ENCODE results near the gene GHITM. TPM values are rescaled to one million over a fixed set of nuclear protein-coding genes. Genes with fewer than 3 reads are reported as not detected.

The GHITM gene
- total and polyA plus RNA-seq, 2 experiments from 2014 or later: 97.1 to 105 TPM

DNA sequence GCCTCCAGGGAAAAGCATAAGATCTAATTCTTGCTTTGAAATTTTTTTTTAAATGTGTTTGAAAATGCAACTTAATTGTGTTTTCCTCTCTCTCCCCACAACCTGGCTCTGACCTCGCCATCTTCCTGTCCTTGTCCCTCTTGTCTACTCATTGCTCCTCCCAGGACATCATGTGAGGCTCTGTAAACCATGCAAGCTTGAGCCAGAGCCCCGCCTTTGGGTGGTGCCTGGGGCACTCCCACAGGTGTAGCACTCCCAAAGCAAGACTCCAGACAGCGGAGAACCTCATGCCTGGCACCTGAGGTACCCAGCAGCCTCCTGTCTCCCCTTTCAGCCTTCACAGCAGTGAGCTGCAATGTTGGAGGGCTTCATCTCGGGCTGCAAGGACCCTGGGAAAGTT, 45.2 kb downstream of the GHITM start:
- DNase-seq (ENCODE audit: low spot score) (no peak), ATAC-seq (no peak)
- Histone ChIP-seq H3K27ac (ENCODE audit: low read depth) (no peak overlapping the region), H3K79me2 (replicated peaks; ENCODE audit: insufficient read depth) (no peaks in the 10 kb centered on the region), H2AFZ (no peak overlapping the region), H3K27me3 (ENCODE audit: insufficient read depth) (no peaks in the 10 kb centered on the region), H3K9me2 (ENCODE audit: insufficient read depth) (no peaks in the 10 kb centered on the region), H3K36me3 (ENCODE audit: insufficient read depth) (no peaks in the 10 kb centered on the region), H3K4me3 (no peak overlapping the region), H3K4me2 (no peak overlapping the region), H3F3A (replicated peaks; ENCODE audit: low read depth) (no peaks in the 10 kb centered on the region), H4K20me1 (replicated peaks; ENCODE audit: insufficient read depth) (no peaks in the 10 kb centered on the region), H3K4me1 (ENCODE audit: insufficient read depth) (no peaks in the 10 kb centered on the region)
- peaks cover 18% of the 10 kb centered on the region; the same call in 2 of the 3 replicates for H3K9me3 Mint-ChIP-seq
- H3K4me1 Mint-ChIP-seq: no peaks in the 10 kb centered on the region
- no peak overlapping the region for H3K4me3 Mint-ChIP-seq
- H3K27me3 Mint-ChIP-seq (ENCODE audit: insufficient read depth, low read depth, poor library complexity): peaks cover 2% of the 10 kb centered on the region
- H3K36me3 Mint-ChIP-seq (ENCODE audit: low read depth): peaks cover 5% of the 10 kb centered on the region; the same call in 1 of the 3 replicates
- H3K27ac Mint-ChIP-seq: no peak overlapping the region
- TF ChIP-seq NANOG (IDR thresholded peaks at IDR 0.05; ENCODE audit: borderline replicate concordance) (no peak), ZNF114 (CRISPR knock-in tag; IDR thresholded peaks at IDR 0.05) (no peak), ZNF331 (CRISPR knock-in tag; IDR thresholded peaks at IDR 0.05; ENCODE audit: low read depth) (no peak), EZH2 (IDR thresholded peaks at IDR 0.05; ENCODE audit: low read depth, unreplicated experiment) (no peak), EZH2phosphoT487 (IDR thresholded peaks at IDR 0.05; ENCODE audit: unreplicated experiment) (no peak), CREB1 (CRISPR knock-in tag; IDR thresholded peaks at IDR 0.05; ENCODE audit: low read depth) (no peak), JUNB (IDR thresholded peaks at IDR 0.05; ENCODE audit: unreplicated experiment) (no peak), POLR2AphosphoS5 (IDR thresholded peaks at IDR 0.05; ENCODE audit: low read depth) (no peak), STAT1 (IDR thresholded peaks at IDR 0.05; ENCODE audit: unreplicated experiment) (no peak)
- TF ChIP-seq, protein P1, sequence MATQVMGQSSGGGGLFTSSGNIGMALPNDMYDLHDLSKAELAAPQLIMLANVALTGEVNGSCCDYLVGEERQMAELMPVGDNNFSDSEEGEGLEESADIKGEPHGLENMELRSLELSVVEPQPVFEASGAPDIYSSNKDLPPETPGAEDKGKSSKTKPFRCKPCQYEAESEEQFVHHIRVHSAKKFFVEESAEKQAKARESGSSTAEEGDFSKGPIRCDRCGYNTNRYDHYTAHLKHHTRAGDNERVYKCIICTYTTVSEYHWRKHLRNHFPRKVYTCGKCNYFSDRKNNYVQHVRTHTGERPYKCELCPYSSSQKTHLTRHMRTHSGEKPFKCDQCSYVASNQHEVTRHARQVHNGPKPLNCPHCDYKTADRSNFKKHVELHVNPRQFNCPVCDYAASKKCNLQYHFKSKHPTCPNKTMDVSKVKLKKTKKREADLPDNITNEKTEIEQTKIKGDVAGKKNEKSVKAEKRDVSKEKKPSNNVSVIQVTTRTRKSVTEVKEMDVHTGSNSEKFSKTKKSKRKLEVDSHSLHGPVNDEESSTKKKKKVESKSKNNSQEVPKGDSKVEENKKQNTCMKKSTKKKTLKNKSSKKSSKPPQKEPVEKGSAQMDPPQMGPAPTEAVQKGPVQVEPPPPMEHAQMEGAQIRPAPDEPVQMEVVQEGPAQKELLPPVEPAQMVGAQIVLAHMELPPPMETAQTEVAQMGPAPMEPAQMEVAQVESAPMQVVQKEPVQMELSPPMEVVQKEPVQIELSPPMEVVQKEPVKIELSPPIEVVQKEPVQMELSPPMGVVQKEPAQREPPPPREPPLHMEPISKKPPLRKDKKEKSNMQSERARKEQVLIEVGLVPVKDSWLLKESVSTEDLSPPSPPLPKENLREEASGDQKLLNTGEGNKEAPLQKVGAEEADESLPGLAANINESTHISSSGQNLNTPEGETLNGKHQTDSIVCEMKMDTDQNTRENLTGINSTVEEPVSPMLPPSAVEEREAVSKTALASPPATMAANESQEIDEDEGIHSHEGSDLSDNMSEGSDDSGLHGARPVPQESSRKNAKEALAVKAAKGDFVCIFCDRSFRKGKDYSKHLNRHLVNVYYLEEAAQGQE (IDR thresholded peaks at IDR 0.05; ENCODE audit: unreplicated experiment): no peak
- TF ChIP-seq, protein P2, sequence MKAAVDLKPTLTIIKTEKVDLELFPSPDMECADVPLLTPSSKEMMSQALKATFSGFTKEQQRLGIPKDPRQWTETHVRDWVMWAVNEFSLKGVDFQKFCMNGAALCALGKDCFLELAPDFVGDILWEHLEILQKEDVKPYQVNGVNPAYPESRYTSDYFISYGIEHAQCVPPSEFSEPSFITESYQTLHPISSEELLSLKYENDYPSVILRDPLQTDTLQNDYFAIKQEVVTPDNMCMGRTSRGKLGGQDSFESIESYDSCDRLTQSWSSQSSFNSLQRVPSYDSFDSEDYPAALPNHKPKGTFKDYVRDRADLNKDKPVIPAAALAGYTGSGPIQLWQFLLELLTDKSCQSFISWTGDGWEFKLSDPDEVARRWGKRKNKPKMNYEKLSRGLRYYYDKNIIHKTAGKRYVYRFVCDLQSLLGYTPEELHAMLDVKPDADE (IDR thresholded peaks at IDR 0.05): no peak
- TF ChIP-seq, protein P3, sequence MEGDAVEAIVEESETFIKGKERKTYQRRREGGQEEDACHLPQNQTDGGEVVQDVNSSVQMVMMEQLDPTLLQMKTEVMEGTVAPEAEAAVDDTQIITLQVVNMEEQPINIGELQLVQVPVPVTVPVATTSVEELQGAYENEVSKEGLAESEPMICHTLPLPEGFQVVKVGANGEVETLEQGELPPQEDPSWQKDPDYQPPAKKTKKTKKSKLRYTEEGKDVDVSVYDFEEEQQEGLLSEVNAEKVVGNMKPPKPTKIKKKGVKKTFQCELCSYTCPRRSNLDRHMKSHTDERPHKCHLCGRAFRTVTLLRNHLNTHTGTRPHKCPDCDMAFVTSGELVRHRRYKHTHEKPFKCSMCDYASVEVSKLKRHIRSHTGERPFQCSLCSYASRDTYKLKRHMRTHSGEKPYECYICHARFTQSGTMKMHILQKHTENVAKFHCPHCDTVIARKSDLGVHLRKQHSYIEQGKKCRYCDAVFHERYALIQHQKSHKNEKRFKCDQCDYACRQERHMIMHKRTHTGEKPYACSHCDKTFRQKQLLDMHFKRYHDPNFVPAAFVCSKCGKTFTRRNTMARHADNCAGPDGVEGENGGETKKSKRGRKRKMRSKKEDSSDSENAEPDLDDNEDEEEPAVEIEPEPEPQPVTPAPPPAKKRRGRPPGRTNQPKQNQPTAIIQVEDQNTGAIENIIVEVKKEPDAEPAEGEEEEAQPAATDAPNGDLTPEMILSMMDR (conservative IDR thresholded peaks at IDR 0.05; ENCODE audit: low read depth in 2 of 2): no peak
- TF ChIP-seq, protein P4, sequence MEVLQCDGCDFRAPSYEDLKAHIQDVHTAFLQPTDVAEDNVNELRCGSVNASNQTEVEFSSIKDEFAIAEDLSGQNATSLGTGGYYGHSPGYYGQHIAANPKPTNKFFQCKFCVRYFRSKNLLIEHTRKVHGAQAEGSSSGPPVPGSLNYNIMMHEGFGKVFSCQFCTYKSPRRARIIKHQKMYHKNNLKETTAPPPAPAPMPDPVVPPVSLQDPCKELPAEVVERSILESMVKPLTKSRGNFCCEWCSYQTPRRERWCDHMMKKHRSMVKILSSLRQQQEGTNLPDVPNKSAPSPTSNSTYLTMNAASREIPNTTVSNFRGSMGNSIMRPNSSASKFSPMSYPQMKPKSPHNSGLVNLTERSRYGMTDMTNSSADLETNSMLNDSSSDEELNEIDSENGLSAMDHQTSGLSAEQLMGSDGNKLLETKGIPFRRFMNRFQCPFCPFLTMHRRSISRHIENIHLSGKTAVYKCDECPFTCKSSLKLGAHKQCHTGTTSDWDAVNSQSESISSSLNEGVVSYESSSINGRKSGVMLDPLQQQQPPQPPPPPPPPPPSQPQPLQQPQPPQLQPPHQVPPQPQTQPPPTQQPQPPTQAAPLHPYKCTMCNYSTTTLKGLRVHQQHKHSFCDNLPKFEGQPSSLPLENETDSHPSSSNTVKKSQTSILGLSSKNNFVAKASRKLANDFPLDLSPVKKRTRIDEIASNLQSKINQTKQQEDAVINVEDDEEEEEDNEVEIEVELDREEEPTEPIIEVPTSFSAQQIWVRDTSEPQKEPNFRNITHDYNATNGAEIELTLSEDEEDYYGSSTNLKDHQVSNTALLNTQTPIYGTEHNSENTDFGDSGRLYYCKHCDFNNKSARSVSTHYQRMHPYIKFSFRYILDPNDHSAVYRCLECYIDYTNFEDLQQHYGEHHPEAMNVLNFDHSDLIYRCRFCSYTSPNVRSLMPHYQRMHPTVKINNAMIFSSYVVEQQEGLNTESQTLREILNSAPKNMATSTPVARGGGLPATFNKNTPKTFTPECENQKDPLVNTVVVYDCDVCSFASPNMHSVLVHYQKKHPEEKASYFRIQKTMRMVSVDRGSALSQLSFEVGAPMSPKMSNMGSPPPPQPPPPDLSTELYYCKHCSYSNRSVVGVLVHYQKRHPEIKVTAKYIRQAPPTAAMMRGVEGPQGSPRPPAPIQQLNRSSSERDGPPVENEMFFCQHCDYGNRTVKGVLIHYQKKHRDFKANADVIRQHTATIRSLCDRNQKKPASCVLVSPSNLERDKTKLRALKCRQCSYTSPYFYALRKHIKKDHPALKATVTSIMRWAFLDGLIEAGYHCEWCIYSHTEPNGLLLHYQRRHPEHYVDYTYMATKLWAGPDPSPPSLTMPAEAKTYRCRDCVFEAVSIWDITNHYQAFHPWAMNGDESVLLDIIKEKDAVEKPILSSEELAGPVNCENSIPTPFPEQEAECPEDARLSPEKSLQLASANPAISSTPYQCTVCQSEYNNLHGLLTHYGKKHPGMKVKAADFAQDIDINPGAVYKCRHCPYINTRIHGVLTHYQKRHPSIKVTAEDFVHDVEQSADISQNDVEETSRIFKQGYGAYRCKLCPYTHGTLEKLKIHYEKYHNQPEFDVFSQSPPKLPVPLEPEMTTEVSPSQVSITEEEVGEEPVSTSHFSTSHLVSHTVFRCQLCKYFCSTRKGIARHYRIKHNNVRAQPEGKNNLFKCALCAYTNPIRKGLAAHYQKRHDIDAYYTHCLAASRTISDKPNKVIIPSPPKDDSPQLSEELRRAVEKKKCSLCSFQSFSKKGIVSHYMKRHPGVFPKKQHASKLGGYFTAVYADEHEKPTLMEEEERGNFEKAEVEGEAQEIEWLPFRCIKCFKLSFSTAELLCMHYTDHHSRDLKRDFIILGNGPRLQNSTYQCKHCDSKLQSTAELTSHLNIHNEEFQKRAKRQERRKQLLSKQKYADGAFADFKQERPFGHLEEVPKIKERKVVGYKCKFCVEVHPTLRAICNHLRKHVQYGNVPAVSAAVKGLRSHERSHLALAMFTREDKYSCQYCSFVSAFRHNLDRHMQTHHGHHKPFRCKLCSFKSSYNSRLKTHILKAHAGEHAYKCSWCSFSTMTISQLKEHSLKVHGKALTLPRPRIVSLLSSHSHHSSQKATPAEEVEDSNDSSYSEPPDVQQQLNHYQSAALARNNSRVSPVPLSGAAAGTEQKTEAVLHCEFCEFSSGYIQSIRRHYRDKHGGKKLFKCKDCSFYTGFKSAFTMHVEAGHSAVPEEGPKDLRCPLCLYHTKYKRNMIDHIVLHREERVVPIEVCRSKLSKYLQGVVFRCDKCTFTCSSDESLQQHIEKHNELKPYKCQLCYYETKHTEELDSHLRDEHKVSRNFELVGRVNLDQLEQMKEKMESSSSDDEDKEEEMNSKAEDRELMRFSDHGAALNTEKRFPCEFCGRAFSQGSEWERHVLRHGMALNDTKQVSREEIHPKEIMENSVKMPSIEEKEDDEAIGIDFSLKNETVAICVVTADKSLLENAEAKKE (CRISPR knock-in tag; IDR thresholded peaks at IDR 0.05): no peak
